Measurements from ENCODE around the gene SUMO4. TPM values are rescaled to one million over a fixed set of nuclear protein-coding genes. Genes with fewer than 3 reads are reported as not detected.

Gene SUMO4
- total and polyA plus RNA-seq, 12 donors = 0.06 to 0.68 (median 0.37) TPM; not detected in 1

DNA sequence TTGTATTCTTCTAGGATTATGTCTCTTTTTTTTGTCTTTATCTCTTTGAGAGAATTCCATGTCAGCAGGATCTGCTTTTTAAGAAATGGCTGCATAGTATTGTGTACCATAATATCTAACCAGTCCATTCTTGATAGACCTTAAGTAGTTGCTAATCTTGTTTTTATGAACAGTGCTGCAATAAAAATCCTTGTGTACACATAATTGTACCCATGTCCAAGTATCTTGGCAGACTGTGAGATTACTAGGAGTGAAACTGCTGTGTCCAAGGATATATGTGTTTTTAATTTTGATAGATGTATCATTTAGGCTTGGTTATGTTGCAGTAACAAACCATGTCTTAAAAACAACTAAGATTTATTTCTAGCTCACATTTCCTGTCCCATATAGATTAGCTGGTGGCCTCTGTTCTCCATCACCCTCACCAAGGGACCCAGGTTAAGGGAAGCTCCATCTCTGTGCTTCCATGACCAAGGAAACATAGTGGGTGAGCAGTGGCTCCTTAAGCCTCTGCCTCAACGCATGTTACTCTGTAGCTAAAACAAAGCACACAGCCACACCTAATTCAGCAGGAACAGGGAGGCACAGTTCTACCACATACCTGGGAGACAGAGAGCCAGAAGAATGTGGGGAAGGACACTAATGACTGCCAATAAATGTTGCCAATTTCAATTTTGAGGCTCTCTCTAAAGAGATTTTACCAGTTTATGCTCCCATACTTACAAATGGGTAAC, 12.1 kb upstream of the SUMO4 start:
- whole genome bisulfite sequencing, 2 donors = 60 to 72% methylated on average over 1 of the region's 1 CpG
- intact Hi-C loops (cut with DNase I) = no loop called here
- TF ChIP-seq, protein P1, sequence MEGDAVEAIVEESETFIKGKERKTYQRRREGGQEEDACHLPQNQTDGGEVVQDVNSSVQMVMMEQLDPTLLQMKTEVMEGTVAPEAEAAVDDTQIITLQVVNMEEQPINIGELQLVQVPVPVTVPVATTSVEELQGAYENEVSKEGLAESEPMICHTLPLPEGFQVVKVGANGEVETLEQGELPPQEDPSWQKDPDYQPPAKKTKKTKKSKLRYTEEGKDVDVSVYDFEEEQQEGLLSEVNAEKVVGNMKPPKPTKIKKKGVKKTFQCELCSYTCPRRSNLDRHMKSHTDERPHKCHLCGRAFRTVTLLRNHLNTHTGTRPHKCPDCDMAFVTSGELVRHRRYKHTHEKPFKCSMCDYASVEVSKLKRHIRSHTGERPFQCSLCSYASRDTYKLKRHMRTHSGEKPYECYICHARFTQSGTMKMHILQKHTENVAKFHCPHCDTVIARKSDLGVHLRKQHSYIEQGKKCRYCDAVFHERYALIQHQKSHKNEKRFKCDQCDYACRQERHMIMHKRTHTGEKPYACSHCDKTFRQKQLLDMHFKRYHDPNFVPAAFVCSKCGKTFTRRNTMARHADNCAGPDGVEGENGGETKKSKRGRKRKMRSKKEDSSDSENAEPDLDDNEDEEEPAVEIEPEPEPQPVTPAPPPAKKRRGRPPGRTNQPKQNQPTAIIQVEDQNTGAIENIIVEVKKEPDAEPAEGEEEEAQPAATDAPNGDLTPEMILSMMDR (IDR thresholded peaks at IDR 0.05) = no peak

DNA sequence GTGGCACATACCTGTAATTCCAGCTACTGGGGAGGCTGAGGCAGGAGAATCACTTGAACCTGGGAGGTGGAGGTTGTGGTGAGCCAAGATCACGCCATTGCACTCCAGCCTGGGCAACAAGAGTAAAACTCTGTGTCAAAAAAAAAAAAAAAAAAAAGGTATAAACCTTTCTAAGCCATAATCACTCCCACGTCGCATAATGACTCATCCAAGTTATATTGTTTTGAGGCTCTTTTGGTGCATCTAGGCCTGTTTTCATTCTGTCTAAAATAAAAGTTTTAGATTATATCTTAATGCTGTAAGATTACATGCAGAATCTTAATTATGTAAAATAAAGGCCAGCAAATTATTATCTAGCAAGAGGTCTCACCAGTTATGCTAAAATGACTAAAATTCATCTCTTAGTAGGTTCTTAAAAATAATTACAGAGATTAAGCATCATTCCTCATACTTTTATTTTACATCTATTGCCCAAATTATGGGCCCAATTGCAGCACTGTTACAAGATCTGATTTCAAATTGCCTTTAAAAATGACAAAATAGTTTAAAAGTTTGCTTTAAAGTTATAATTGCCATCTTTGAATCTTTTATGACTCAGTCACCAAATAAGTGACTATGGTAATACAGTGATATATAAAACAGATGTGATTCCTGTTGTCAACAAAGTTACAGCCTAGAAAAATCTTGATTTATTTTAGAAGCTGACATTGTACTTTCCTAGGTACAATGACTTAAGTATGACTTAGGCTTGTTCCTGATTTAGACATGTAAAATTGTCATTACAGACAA, 10.4 kb upstream of the SUMO4 start:
- peaks cover 0 to 17% (median 11%) of the 10 kb centered on the region in 9 donors for H3K4me1 ChIP-seq
- TF ChIP-seq, protein P1 (IDR thresholded peaks at IDR 0.05) = no peak
- H3K27me3 ChIP-seq = no peaks in the 10 kb centered on the region
- intact Hi-C loops (cut with DNase I) = no loop called here
- H3K9me3 ChIP-seq = peaks cover 0 to 6% (median 0%) of the 10 kb centered on the region in 11 donors
- 87 to 91% methylated on average over 3 of the region's 3 CpGs for WGBS, 2 donors
- H3K4me3 ChIP-seq = no peak overlapping the region
- peak in 1 of 8 donors; percentile 41 for ATAC-seq
- DNase-seq = no peak
- no peak overlapping the region for H3K27ac ChIP-seq
- peaks cover 0 to 48% (median 0%) of the 10 kb centered on the region in 9 donors for H3K36me3 ChIP-seq

More for the DNA sequence above, 12.1 kb upstream of the SUMO4 start:
- Histone ChIP-seq H3K36me3 (peaks cover 0 to 48% (median 0%) of the 10 kb centered on the region in 9 donors), H3K27ac (no peak overlapping the region), H3K4me3 (no peak overlapping the region), H3K4me1 (peaks cover 0 to 17% (median 11%) of the 10 kb centered on the region in 9 donors), H3K27me3 (no peaks in the 10 kb centered on the region), H3K9me3 (peaks cover 0 to 6% (median 0%) of the 10 kb centered on the region in 11 donors)
- DNase-seq (no peak), ATAC-seq (no peak)

DNA sequence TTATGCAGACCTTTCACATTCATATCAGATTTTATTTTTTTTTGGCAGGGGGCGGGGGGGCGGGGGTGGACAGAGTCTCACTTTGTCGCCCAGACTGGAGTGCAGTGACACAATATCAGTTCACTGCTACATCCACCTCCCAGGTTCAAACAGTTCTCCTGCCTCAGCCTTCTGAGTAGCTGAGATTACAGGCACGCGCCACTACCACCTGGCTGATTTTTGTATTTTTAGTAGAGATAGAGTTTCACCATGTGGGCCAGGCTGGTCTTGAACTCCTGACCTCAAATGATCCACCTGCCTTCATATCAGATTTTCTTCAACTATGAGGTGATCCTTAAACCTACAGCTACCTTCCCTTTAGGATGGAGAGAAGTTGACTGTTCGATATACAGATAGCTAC, 8.0 kb upstream of the SUMO4 start:
- H3K9me3 ChIP-seq = peaks cover 0 to 4% (median 0%) of the 10 kb centered on the region in 11 donors
- peaks cover 0 to 17% (median 11%) of the 10 kb centered on the region in 9 donors for H3K4me1 ChIP-seq
- TF ChIP-seq, protein P1 (IDR thresholded peaks at IDR 0.05) = no peak
- no peaks in the 10 kb centered on the region for H3K27me3 ChIP-seq
- no peak overlapping the region for H3K27ac ChIP-seq
- H3K36me3 ChIP-seq = peaks cover 0 to 41% (median 0%) of the 10 kb centered on the region in 9 donors
- 98% methylated on average over 6 of the region's 6 CpGs for WGBS, 2 donors
- ATAC-seq = no peak
- no peak overlapping the region for H3K4me3 ChIP-seq
- no peak for DNase-seq
- intact Hi-C loops (cut with DNase I) = no loop called here

DNA sequence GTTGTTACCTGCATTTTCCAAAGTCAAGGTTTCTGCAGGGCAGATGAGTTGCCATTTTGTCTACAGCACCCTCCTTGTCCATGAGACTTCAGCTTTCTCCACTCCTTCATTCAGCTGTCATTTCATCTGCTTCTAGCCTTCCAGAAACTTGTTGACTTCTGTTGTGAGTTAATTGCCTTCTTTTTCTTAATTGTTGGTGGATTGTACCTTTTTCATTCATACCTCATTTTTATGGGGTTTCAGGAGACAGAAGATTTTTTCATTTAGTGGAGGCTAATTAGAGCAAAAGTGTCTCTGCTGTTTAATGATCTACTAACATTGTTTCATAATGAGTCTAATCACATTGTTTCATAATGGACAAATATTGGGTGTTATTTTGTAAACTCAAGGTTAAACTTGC, 7.5 kb upstream of the SUMO4 start:
- no peaks in the 10 kb centered on the region for H3K27me3 ChIP-seq
- no peak overlapping the region for H3K4me3 ChIP-seq
- no peak for DNase-seq
- H3K9me3 ChIP-seq = peaks cover 0 to 4% (median 0%) of the 10 kb centered on the region in 11 donors
- peaks cover 0 to 17% (median 10%) of the 10 kb centered on the region in 9 donors for H3K4me1 ChIP-seq
- TF ChIP-seq, protein P1 (IDR thresholded peaks at IDR 0.05) = no peak
- intact Hi-C loops (cut with DNase I) = no loop called here
- H3K36me3 ChIP-seq = peaks cover 0 to 45% (median 0%) of the 10 kb centered on the region in 9 donors
- no peak overlapping the region for H3K27ac ChIP-seq
- ATAC-seq = no peak
